ENCODE results near the gene SLC12A8. TPM values are rescaled to one million over a fixed set of nuclear protein-coding genes. Genes with fewer than 3 reads are reported as not detected.

The SLC12A8 gene
- total RNA-seq, 2 experiments from 2014 or later = 1.1 to 1.6 TPM

GRCh38 chr3:125077864-125078263 is 134.7 kb downstream of the SLC12A8 start:
- peaks cover 8% of the 10 kb centered on the region for H3K4me1 Mint-ChIP-seq (ENCODE audit: low read depth)

GRCh38 chr3:125076464-125076863 is 136.1 kb downstream of the SLC12A8 start:
- no peak for TF ChIP-seq CTCF (IDR thresholded peaks at IDR 0.05)
- peaks cover 2% of the 10 kb centered on the region for H3K27me3 Mint-ChIP-seq
- ChIA-PET CTCF (interaction anchor here (1.5 kb wide), 1 partner anchor 24 kb away, joined by 3 read pairs; no protein-coding TSS in a partner anchor), POLR2A (no interaction called here)
- ATAC-seq (no peak), DNase-seq (no peak)
- peaks cover 8% of the 10 kb centered on the region for H3K4me1 Mint-ChIP-seq (ENCODE audit: low read depth)
- no peaks in the 10 kb centered on the region for H3K36me3 Mint-ChIP-seq (ENCODE audit: low read depth)
- intact Hi-C loops (cut with micrococcal nuclease) = no loop called here
- H3K4me3 Mint-ChIP-seq = no peak overlapping the region
- no peak overlapping the region for H3K27ac Mint-ChIP-seq
- no peaks in the 10 kb centered on the region for H3K9me3 Mint-ChIP-seq

More at GRCh38 chr3:125077864-125078263, 134.7 kb downstream of the SLC12A8 start:
- no peaks in the 10 kb centered on the region for H3K9me3 Mint-ChIP-seq
- POLR2A ChIA-PET = no interaction called here
- no peak for ATAC-seq
- no peak overlapping the region for H3K4me3 Mint-ChIP-seq
- DNase-seq = no peak
- H3K27me3 Mint-ChIP-seq = peaks cover 2% of the 10 kb centered on the region
- H3K36me3 Mint-ChIP-seq (ENCODE audit: low read depth) = no peaks in the 10 kb centered on the region
- no peak overlapping the region for H3K27ac Mint-ChIP-seq
- no peak for TF ChIP-seq CTCF (IDR thresholded peaks at IDR 0.05)
- intact Hi-C loops (cut with micrococcal nuclease) = no loop called here
- CTCF ChIA-PET = no interaction called here

GRCh38 chr3:125075738-125076137 is 136.8 kb downstream of the SLC12A8 start:
- intact Hi-C loops (cut with micrococcal nuclease) = no loop called here

GRCh38 chr3:125073390-125073905 is 139.1 kb downstream of the SLC12A8 start:
- H3K27ac Mint-ChIP-seq = no peak overlapping the region
- ATAC-seq (no peak), DNase-seq (no peak)
- intact Hi-C loops (cut with micrococcal nuclease) = no loop called here
- H3K4me3 Mint-ChIP-seq = no peak overlapping the region
- CTCF ChIA-PET = no interaction called here
- H3K9me3 Mint-ChIP-seq = no peaks in the 10 kb centered on the region
- peaks cover 20% of the 10 kb centered on the region for H3K4me1 Mint-ChIP-seq (ENCODE audit: low read depth)
- no peaks in the 10 kb centered on the region for H3K36me3 Mint-ChIP-seq (ENCODE audit: low read depth)
- POLR2A ChIA-PET = no interaction called here
- no peaks in the 10 kb centered on the region for H3K27me3 Mint-ChIP-seq
- no peak for TF ChIP-seq CTCF (IDR thresholded peaks at IDR 0.05)

More at GRCh38 chr3:125075738-125076137, 136.8 kb downstream of the SLC12A8 start:
- ATAC-seq = no peak
- POLR2A ChIA-PET = no interaction called here
- CTCF ChIA-PET = interaction anchor here (1.5 kb wide), 2 partner anchors 24 to 315 kb away, joined by 3 read pairs; no protein-coding TSS in a partner anchor
- no peaks in the 10 kb centered on the region for H3K36me3 Mint-ChIP-seq (ENCODE audit: low read depth)
- H3K27ac Mint-ChIP-seq = no peak overlapping the region
- no peaks in the 10 kb centered on the region for H3K9me3 Mint-ChIP-seq
- H3K4me3 Mint-ChIP-seq = no peak overlapping the region
- no peak for DNase-seq
- peaks cover 8% of the 10 kb centered on the region for H3K4me1 Mint-ChIP-seq (ENCODE audit: low read depth)
- no peak for TF ChIP-seq CTCF (IDR thresholded peaks at IDR 0.05)
- no peaks in the 10 kb centered on the region for H3K27me3 Mint-ChIP-seq

GRCh38 chr3:125072749-125073389 is 139.7 kb downstream of the SLC12A8 start:
- H3K4me3 Mint-ChIP-seq = no peak overlapping the region
- H3K36me3 Mint-ChIP-seq (ENCODE audit: low read depth) = no peaks in the 10 kb centered on the region
- no peak for DNase-seq
- TF ChIP-seq CTCF (IDR thresholded peaks at IDR 0.05) = no peak
- no peak overlapping the region for H3K27ac Mint-ChIP-seq
- intact Hi-C loops (cut with micrococcal nuclease) = no loop called here
- no peaks in the 10 kb centered on the region for H3K27me3 Mint-ChIP-seq
- peaks cover 16% of the 10 kb centered on the region for H3K4me1 Mint-ChIP-seq (ENCODE audit: low read depth)
- ATAC-seq = no peak
- POLR2A ChIA-PET = no interaction called here
- CTCF ChIA-PET = no interaction called here
- H3K9me3 Mint-ChIP-seq = no peaks in the 10 kb centered on the region
